GM13977 (cell line): ENCODE results near the gene GJA4.
"Not testable (repeated sequence)": the region's sequence is repeated elsewhere in the genome, so short reads cannot be mapped to it uniquely, and the experiment has no call there.

ENCODE experiments used
- DNase-seq: peaks from one replicate; pipeline ENCODE4 v3.0.0; 2012; ENCODE audit warnings: low spot score
- in situ Hi-C: fragments of 300-500 bp; cut with MboI; formaldehyde crosslinking; loops from one replicate; pipeline ENCODE4 v1.12.0; 2022; ENCODE audit warnings: low sequenced_read_pairs, low pct_unique_long_range_greater_than_20kb, mixed read lengths, inconsistent platforms; ENCODE audit not compliant: unreplicated experiment
- TF ChIP-seq, protein P1 (sequence below): IDR thresholded peaks from 2 replicates; pipeline ENCODE4 v1.5.1; 2012; ENCODE audit warnings: mild to moderate bottlenecking, control low read depth; ENCODE audit not compliant: insufficient read depth; ENCODE audit errors: extremely low read depth, missing control alignments

GJA4 gene

DNA sequence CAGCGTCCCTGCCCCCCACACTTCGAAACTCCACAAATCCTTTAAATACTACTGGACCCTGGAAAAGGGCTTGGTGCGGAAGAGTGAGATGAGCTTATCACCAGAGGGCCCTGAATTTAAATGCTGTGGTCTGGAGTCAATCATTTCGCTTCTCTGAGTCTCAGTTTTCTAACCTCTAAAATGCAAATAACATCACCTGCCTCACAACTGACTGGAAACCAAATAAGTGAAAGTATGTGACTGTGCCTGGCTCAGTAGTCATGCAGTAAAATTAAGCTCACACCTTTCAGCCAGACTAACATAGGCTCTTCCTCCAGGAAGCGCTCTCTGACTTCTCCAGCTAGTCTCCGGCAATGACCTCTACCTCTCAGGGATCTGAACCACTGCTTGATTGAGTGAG is 4.2 kb downstream of the GJA4 start:
- TF ChIP-seq, protein P1, sequence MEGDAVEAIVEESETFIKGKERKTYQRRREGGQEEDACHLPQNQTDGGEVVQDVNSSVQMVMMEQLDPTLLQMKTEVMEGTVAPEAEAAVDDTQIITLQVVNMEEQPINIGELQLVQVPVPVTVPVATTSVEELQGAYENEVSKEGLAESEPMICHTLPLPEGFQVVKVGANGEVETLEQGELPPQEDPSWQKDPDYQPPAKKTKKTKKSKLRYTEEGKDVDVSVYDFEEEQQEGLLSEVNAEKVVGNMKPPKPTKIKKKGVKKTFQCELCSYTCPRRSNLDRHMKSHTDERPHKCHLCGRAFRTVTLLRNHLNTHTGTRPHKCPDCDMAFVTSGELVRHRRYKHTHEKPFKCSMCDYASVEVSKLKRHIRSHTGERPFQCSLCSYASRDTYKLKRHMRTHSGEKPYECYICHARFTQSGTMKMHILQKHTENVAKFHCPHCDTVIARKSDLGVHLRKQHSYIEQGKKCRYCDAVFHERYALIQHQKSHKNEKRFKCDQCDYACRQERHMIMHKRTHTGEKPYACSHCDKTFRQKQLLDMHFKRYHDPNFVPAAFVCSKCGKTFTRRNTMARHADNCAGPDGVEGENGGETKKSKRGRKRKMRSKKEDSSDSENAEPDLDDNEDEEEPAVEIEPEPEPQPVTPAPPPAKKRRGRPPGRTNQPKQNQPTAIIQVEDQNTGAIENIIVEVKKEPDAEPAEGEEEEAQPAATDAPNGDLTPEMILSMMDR, result no peak
- in situ Hi-C loops, result no loop called here

DNA sequence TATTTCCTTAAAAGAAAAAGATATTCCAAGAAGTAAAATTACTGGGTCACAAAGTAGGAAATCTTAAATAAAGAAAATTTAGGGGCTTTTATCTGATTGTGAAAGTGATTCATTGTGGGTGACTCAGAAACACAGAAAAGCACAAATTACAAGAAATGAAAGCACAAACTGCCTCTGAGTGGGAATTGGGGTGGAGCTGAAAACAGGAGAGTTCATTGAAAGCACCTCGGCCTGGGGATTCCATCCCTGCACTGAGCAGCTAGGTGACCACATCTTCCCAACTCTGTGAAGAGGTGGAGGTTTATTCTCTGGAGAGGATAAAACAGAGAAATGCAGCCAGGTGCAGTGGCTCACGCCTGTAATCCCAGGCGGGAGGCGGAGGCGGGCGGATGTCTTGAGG is 7.4 kb downstream of the GJA4 start:
- TF ChIP-seq, protein P1, result no peak
- DNase-seq, result no peak
- in situ Hi-C loops, result no loop called here

More for the DNA sequence above, 4.2 kb downstream of the GJA4 start:
- DNase-seq, result peak; percentile 64

DNA sequence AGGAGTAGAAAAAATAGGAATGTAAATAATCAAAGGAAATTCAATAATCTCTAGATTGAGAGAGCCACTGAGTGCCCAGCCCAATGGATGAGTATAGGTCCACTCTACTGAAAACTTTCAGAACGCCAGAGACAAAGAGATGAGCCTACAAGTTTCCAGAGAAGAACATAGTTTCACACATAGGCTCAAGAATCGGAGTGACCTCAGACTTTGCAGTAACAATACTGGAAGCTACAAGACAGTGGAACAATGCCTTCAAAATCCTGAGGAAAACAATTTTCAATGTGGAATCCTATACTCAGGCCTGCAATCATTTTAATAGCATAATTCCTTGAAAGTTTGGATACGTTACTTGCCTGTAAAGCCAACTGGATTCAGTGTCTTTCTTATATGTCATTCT is 11.0 kb downstream of the GJA4 start:
- TF ChIP-seq, protein P1, result no peak
- in situ Hi-C loops, result no loop called here
- no peak for DNase-seq

DNA sequence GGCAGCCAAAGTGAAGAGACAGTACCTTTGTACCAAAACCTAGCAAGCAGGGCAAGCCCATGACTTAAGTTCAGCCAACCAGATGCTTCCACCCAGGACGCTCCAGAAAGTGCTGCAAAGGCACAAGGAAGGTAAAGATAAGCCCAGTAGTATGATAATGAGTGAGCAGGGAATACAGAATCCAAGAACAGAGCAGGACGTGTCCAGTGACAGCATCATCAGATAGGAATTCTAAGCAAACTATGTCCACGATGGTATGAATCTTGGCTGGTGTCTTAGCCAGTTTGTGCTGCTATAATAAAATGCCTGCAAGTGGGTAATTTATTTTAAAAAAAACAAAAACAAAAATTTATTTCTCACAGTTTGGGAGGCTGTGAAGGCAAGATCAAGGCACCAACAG is 13.6 kb downstream of the GJA4 start:
- TF ChIP-seq, protein P1, result no peak
- no peak for DNase-seq
- in situ Hi-C loops, result no loop called here

DNA sequence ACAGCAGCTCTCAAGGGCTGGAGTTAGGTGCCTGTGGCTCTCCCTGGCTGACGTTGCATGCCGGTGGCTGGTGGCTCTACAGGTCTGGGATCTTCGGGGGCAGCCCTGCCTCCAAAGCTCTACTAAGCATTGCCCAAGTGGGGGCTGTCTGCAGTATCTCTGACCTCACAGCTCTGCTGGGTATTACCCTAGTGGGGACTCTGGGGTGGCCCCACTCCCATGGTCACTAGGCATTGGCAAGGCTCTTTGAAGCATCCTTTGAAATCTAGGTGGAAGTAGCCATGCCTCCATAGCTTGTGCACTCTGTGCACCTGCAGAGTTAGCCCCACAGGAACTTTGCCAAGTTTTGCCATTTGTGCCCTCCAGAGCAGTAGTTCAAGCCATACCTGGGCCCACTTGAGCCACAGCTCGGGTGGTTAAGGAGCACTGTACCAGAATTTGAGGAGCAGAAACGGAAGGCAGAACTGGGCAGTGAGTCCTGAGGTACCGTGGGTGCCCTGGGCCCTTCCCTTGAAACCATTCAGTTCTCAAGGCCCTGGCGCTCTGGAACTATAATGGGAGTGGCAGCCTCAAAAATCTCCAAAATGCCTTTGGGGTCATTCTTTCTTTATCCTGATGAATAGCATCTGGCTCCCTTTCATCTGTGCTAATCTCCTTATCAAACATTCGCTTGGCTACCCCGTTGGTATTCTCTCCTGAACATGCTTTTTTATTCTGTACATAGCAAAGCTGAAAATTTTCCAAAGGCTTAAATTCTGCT is 15.4 kb downstream of the GJA4 start:
- no peak for DNase-seq
- TF ChIP-seq, protein P1, result no peak
- in situ Hi-C loops, result no loop called here

DNA sequence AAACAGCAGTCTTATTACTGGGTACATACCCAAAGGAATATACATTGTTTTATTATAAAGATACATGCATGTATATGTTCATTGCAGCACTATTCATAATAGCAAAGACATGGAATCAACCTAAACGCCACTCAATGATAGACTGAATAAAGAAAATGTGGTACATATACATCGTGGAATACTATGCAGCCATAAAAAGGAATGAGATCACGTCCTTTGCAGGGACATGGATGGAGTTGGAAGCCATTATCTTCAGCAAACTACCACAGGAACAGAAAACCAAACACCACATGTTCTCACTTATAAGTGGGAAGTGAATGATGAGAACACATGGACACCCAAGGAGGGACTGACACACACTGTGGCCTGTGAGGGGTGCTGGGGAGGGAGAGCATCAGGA is 18.0 kb downstream of the GJA4 start:
- DNase-seq, in situ Hi-C loops: not testable (repeated sequence)

DNA sequence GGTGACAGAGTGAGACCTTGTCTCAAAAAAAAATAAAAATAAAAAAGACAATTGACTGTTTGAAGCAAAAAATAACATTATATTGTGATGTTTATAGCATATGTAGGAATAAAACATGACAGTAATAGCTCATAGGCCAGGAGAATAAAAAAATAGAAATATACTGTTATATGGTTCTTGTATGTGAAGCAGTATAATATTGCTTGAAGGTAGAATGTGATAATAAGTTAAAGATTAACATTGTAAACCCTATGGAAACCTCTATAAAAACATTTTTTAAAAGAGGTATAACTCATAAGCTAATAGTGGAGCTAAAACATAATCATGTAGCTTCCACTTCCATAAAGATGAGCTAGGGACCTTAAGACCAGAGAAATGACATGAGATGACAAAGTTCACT is 23.5 kb downstream of the GJA4 start:
- TF ChIP-seq, protein P1, result no peak
- in situ Hi-C loops, result no loop called here
- no peak for DNase-seq
